GM13977 (cell line): ENCODE data around the gene KDM4B.
"Not testable (repeated sequence)": the region's sequence is repeated elsewhere in the genome, so short reads cannot be mapped to it uniquely, and the experiment has no call there.

Experiments used
- DNase-seq: peaks from one replicate; pipeline ENCODE4 v3.0.0; 2012; ENCODE audit warnings: low spot score
- in situ Hi-C: fragments of 300-500 bp; cut with MboI; formaldehyde crosslinking; loops from one replicate; pipeline ENCODE4 v1.12.0; 2022; ENCODE audit warnings: low sequenced_read_pairs, low pct_unique_long_range_greater_than_20kb, mixed read lengths, inconsistent platforms; ENCODE audit not compliant: unreplicated experiment
- TF ChIP-seq, protein P1 (sequence below): IDR thresholded peaks from 2 replicates; pipeline ENCODE4 v1.5.1; 2012; ENCODE audit warnings: mild to moderate bottlenecking, control low read depth; ENCODE audit not compliant: insufficient read depth; ENCODE audit errors: extremely low read depth, missing control alignments

Gene KDM4B

DNA sequence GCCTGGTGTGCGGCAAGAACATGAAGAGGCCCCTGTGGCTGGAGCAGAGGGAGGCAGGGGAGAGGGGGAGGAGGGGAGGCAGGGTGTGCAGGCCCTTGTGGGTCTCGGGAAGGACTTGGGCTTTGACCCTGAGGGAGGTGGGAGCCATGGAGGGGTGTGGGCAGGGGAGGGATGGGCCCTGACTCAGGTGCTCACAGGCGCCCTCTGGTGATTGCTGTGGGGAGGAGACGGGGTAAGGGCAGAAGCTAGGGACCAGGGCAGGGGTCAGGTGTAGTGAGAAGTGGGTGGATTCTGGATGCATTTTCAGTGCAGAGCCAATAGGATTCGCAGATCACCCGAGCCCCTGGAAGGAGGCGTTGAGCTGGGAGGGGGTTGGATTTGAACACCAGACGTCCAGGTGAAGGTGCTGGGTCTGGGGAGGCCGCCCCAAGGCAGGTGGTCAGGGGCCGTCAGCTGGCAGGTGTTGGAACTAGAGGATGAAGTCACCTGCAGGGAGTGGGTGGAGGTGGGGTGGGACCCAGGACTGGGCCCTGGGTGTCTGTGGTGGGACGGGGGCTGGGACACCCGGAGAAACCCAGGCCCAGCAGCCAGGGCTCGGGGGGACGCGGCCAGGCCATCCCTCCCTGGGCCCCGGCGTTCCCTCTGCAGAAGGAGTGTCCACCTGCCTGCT lies 185.4 kb downstream of the KDM4B start:
- TF ChIP-seq, protein P1, sequence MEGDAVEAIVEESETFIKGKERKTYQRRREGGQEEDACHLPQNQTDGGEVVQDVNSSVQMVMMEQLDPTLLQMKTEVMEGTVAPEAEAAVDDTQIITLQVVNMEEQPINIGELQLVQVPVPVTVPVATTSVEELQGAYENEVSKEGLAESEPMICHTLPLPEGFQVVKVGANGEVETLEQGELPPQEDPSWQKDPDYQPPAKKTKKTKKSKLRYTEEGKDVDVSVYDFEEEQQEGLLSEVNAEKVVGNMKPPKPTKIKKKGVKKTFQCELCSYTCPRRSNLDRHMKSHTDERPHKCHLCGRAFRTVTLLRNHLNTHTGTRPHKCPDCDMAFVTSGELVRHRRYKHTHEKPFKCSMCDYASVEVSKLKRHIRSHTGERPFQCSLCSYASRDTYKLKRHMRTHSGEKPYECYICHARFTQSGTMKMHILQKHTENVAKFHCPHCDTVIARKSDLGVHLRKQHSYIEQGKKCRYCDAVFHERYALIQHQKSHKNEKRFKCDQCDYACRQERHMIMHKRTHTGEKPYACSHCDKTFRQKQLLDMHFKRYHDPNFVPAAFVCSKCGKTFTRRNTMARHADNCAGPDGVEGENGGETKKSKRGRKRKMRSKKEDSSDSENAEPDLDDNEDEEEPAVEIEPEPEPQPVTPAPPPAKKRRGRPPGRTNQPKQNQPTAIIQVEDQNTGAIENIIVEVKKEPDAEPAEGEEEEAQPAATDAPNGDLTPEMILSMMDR: peak; percentile 70
- in situ Hi-C loops: no loop called here
- peak; percentile 75 for DNase-seq

DNA sequence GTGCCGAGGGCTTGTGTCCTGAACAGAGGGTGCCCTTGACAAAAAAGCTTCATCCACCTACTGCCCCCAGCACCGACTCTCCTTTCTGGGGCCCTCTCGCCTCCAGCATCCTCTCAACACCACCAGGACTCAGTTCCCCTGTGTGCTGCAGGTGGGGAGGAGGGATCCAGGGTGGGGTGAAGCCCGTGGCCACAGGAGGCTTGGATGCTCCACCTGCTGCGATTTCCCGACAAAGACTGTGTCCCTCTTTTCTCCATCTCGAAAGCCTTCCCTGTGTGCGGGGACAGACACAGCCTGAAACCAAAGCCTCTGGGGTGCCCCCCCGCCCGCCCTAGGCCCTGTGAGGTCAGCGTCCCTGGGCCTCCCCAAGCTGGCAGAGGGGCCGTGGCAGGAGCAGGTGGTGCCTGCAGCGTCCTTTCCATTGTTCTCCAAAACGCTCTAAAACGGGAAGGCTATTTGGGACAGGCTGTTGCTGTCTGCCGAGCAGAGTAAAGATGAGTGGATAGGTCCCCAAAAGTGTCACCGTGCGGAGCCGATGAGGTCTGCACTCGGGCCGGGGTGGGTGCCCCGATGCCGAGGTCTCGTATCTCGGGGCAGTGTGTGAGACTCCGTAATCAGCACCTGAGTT lies 186.0 kb downstream of the KDM4B start:
- in situ Hi-C loops: no loop called here
- DNase-seq: no peak
- TF ChIP-seq, protein P1: no peak

DNA sequence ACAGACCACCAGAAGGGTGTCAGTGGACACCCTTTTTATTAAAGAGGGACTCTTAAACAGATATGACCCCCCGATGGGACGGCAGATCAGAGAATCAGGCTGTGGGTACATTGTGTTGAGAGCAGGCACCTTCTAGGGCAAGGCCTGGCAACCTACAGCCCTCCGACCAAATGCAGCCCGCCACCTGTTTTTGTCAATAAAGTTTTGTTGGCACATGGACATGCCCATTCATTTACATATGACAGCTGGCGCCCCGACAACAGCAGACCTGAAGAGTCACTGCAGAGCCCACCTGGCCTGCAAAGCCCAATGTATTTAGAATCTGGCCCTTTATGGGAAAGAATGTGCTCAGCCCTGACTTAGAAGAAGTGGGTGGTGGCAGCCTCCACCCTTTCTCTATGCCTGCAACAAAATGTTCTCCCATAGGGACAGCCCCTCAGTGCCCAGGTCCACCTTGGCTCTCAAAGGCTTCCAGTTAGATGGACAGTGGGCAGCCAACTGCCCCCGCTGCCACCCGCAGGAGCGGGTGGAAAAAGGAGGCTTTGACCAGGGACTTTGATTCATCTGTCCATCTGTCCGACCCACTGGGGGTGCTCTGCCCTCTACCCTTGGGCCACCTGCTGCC lies 186.8 kb downstream of the KDM4B start:
- in situ Hi-C loops: no loop called here
- DNase-seq: no peak
- TF ChIP-seq, protein P1: no peak

DNA sequence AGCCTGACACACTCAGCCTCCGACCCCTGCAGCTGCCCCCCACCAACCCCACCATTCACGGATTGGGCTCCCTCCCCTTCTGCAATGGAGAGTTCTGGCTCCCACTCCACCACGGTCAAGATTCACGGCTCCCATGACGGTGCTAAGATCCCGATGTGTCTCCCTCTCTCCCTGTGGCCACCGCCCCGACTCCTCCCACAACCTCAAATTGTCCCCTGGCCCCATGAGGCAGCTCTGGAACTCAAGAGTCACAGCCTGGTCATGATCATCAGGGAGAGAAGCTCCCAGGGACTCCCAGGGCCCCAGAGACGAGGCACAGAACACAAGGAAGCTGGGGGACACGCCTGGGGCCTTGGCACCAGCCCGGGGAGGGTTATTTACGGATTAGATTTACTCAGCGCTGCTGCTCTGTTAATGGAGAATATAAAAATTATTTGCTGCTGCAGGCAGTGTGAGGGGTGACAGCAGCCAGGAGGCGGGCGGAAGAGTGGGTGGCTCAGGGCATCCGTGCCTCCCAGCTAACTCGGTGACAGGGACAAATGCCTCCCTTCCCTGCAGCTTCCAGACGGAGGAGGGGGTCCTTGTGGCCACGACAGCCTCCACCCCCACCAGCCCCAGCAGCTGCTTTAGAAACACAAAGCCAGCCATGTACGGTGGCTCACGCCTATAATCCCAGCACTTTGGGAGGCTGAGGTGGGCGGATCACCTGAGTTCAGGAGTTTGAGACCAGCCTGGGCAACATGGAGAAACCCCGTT lies 187.5 kb downstream of the KDM4B start:
- DNase-seq: peak; percentile 12
- TF ChIP-seq, protein P1: no peak
- in situ Hi-C loops: no loop called here

DNA sequence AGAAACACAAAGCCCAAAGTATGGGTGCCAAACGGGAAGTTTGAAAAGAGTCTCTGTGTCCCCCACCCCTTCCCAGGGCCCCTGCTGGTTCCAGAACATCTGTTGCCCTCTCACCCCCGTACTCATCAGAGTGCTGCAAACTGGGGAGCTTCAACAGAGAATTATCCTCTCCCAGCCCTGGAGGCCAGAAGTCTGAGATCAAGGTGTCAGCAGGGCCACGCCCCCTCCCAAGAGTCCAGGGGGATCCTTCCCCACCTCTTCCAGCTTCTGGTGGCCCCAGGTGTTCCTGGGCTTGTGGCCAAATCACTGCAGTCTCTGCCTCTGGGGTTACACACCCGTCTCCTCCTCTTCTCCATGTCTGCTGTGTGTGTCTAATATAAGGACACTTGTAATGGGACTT lies 188.3 kb downstream of the KDM4B start:
- in situ Hi-C loops: no loop called here
- TF ChIP-seq, protein P1: no peak
- DNase-seq: no peak

DNA sequence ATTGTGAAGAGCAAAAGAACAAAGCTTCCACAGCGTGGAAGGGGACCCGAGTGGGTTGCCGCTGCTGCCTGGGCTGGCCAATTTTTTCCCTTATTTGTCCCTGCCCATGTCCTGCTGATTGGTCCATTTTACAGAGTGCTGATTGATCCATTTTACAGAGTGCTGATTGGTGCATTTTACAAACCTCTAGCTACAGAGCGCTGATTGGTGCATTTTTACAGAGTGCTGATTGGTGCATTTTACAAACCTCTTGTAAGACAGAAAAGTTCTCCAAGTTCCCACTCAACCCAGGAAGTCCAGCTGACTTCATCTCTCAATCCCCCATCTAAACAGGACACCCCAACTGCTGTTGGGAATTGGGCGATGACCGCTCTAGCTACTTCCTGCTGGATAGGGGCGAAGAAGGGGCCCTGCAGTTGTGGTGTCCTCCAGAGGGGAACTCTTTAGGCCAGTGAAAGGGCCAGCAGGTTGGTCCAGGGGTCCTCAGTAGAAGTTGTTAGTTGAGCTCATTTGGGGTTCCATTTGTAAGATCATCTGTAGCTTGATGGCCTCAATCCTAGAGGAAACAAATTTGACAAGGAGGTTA lies 189.7 kb downstream of the KDM4B start:
- DNase-seq, in situ Hi-C loops: not testable (repeated sequence)

DNA sequence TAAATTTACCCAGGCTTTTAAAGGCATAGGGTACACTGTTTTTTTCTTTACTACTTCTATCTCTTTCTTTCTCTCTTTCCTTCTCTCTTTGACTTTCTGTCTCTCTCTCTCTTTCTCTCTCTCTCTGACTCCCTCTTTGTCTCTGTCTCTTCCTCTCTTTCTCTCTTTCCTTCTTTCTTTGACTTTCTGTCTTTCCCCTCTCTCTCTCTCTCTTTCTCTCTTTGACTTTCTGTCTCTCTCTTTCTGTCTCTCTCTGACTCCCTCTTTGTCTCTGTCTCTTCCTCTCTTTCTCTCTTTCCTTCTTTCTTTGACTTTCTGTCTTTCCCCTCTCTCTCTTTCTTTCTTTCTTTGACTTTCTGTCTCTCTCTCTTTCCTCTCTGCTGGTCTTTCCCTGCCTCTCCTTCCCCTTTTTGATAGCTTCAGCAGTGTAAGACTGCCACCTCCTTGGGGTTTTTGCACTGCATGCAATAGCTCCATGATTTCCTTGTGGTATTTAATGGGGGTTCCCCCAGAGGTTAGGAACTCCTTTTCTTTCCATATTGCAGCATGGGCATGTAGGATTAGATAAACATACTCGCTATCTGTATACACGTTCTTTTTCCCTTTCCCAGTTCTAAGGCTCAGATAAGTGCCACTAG lies 191.4 kb downstream of the KDM4B start:
- in situ Hi-C loops, DNase-seq: not testable (repeated sequence)

DNA sequence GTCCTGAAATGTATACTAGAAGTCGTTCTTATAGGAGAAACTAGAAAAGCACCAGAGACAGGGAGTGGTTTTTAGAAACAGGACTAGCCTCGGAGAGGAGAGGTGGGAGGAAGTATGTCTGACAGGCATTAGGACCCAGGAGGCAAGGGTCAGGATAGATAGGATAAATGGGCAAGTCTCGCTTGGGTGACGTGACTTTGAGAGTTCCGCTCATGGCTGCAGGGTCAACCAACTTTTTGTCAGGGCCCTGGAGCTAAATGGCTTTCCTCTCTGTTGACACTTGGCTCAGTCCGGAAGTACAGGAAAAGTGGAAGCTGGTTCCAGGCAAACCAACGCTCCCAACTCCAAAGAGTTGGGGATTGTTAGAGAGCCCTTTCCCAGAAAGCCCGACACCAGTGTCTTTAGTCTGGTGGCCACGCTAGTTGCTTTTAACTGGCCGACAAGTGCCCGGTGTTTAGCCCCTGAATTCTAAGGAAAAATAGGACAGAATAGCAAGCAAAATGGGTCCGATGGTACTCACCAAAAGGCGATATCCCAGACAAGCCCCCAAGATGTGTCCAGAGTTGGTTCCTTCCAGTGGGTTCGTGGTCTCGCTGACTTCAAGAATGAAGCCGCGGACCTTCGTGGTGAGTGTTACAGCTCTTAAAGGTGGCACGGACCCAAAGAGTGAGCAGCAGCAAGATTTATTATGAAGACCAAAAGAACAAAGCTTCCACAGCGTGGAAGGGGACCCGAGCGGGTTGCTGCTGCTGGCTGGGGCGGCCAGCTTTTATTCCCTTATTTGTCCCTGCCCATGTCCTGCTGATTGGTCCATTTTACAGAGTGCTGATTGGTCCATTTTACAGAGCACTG lies 196.2 kb downstream of the KDM4B start:
- DNase-seq, in situ Hi-C loops: not testable (repeated sequence)
